Smooth muscle cell of the pulmonary artery (primary cell): ENCODE measurements around the gene MORC2. TPM values are rescaled to one million over a fixed set of nuclear protein-coding genes. Genes with fewer than 3 reads are reported as not detected.

Experiments
- total RNA-seq: library from RNA; depleted of rRNA; stranded (reverse); fragments of >200 nt; gene quantifications from 2 replicates; pipeline ENCODE4 v1.2.3, GENCODE V29; 2014

MORC2 gene
- total RNA-seq = 27.2 and 31.8 TPM in 2 replicates

GRCh38 chr22:30968015-30968923, at the start of gene MORC2:
MORC2 (minus strand) TSS chr22:30968774; CDS start chr22:30967889, 885 bp downstream.

DNA sequence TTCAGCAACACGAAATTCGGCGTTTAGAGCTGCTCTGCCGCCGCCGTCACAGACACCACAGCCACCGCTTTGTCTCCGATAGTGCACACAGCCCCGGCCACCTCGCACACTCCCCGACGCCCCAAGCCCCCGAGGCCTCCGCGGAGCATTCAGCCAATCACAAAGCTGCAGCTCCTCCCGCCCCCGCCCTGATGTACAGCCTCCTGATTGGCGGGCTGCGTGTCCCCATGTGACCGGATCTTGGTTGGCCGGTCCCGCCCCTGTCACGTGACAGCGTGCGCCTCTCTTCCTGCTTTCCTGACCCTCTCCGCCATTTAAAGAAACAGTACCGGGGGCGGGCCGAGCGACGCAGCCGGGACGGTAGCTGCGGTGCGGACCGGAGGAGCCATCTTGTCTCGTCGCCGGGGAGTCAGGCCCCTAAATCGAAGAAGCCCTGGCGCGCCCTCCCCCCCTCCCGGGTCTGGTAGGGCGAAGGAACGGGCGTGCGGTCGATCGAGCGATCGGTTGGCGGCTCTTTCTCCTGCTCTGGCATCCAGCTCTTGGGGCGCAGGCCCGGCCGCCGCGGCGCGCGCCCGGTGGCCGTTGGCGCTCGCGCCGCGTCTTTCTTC, 454 bp upstream of the MORC2 start, which contains the start of gene TUG1:
Gene TUG1 (plus strand): TSS at position 342 of the 608 bp plus-strand sequence.

Other genes starting within 250 kb of the MORC2 start
- 58.4 and 63.7 TPM in 2 replicates for gene TUG1, start 491 bp upstream of the MORC2 start, total RNA-seq
- 89.5 and 90.9 TPM in 2 replicates for gene SMTN, start 112.5 kb upstream of the MORC2 start, total RNA-seq
- gene SELENOM, start 138.8 kb upstream of the MORC2 start, total RNA-seq = 145 and 156 TPM in 2 replicates
- 0.26 and 0.46 TPM in 2 replicates for gene INPP5J, start 154.2 kb upstream of the MORC2 start, total RNA-seq
- gene PLA2G3, start 171.7 kb upstream of the MORC2 start, total RNA-seq = not detected in 2 replicates
- gene RNF185, start 191.4 kb upstream of the MORC2 start, total RNA-seq = 42.2 and 45.2 TPM in 2 replicates
- gene LIMK2, start 243.5 kb upstream of the MORC2 start, total RNA-seq = 22.8 and 125 TPM in 2 replicates